ENCODE results near the gene SLN. TPM values are rescaled to one million over a fixed set of nuclear protein-coding genes. Genes with fewer than 3 reads are reported as not detected.

Gene SLN
- total and polyA plus RNA-seq, 2 donors (not counting 3 experiments of a cell fraction or from before 2014, with no cell fraction given) = 0.25 TPM; not detected in 1

DNA sequence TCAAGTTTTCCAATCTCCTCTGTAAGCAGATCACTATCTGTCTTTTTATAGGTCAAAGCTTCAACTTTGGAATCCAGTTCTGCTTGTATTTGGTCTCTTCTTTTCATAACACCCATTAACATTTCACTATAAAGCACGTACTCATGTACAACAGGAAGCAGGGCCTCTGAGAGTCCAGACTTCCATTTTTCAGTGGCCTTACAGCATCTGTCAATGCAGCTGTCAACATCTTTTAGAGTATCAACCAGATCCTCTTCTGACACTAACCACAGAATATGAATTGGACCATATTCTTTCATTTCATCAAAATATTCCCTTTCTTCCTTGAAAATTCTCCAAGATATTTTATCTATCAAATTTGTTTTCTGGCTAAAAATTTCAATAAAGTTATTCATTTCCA lies 24.7 kb upstream of the SLN start:
- H3K4me3 ChIP-seq (replicated peaks in 1 of 3; ENCODE audit: insufficient read depth in 1 of 3, low read depth in 1 of 3, low read length in 3 of 3) = no peak overlapping the region
- no peaks in the 10 kb centered on the region for H3K36me3 ChIP-seq (ENCODE audit: control insufficient read depth in 2 of 2, extremely low read depth in 1 of 2, insufficient read depth in 2 of 2, low read length in 2 of 2)
- DNase-seq (ENCODE audit: low read depth, low spot score) = no peak
- ChIA-PET CTCF (no interaction called here), POLR2A (interaction anchor here (0.6 kb wide), 1 partner anchor 39 kb away, joined by 3 read pairs; no protein-coding TSS in a partner anchor)
- no peaks in the 10 kb centered on the region for H3K9me1 ChIP-seq (replicated peaks; ENCODE audit: control insufficient read depth, extremely low read depth, insufficient read depth, low read length)
- no peaks in the 10 kb centered on the region for H4K20me1 ChIP-seq (replicated peaks; ENCODE audit: control insufficient read depth, extremely low read depth, insufficient read depth, low read length)
- intact Hi-C loops (cut with micrococcal nuclease) (no loop called here), dilution Hi-C loops (cut with MboI; ENCODE audit: extremely low pct_ligation_motif_present, low sequenced_read_pairs) (no loop called here)
- no peak for TF ChIP-seq MYC (IDR thresholded peaks at IDR 0.05; ENCODE audit: low read depth, low read length)
- no peaks in the 10 kb centered on the region for H3K4me1 ChIP-seq (ENCODE audit: control insufficient read depth, extremely low read depth, insufficient read depth, low read length)
- BruUV-seq (replicated peaks) = no TSS peak
- H3K4me2 ChIP-seq (ENCODE audit: insufficient read depth, low read length) = no peak overlapping the region
- peaks cover 0 to 10% of the 10 kb centered on the region in 2 experiments for H3K27me3 ChIP-seq (ENCODE audit: control insufficient read depth in 2 of 2, insufficient read depth in 2 of 2, low read length in 2 of 2)
- no peaks in the 10 kb centered on the region for H3K9me3 ChIP-seq (replicated peaks; ENCODE audit: control insufficient read depth, insufficient read depth, low read length)
- no peak overlapping the region for H3K27ac ChIP-seq (ENCODE audit: insufficient read depth, low read depth, low read length)
- no peak overlapping the region for H2AFZ ChIP-seq (ENCODE audit: low read depth, low read length)
- FAIRE-seq = no peak
- no peaks in the 10 kb centered on the region for H3K79me2 ChIP-seq (ENCODE audit: control insufficient read depth, insufficient read depth, low read length)
- H3K9ac ChIP-seq (replicated peaks; ENCODE audit: extremely low read depth, insufficient read depth, low read length) = no peak overlapping the region

DNA sequence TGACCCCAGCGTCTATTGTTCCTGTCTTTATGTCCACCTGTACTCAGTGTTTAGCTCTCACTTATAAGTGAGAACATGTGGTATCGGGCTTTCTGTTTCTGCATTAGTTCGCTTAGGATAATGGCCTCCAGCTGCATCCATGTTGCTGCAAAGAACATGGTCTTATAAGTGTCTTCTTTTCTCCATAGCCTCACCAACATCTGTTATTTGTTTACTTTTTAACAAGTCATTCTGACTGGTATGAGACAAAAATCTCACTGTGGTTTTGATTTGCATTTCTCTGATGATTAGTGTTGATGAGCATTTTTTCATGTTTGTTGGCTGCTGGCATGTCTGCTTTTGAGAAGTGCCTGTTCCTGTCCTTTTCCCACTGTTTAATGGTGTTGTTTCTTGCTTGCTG lies 21.7 kb upstream of the SLN start:
- dilution Hi-C loops (cut with MboI; ENCODE audit: extremely low pct_ligation_motif_present, low sequenced_read_pairs) = no loop called here
- no TSS peak for BruUV-seq (replicated peaks)
- no peak for FAIRE-seq

More for the DNA sequence above, 21.7 kb upstream of the SLN start:
- ChIA-PET CTCF (interaction anchor here (1.7 to 3.7 kb wide), 2 partner anchors 7 to 37 kb away, joined by 5 to 23 read pairs; no protein-coding TSS in a partner anchor), POLR2A (no interaction called here)
- Histone ChIP-seq H2AFZ (ENCODE audit: low read depth, low read length) (no peak overlapping the region), H4K20me1 (replicated peaks; ENCODE audit: control insufficient read depth, extremely low read depth, insufficient read depth, low read length) (no peaks in the 10 kb centered on the region), H3K9me3 (replicated peaks; ENCODE audit: control insufficient read depth, insufficient read depth, low read length) (no peaks in the 10 kb centered on the region), H3K9ac (replicated peaks; ENCODE audit: extremely low read depth, insufficient read depth, low read length) (no peak overlapping the region), H3K36me3 (ENCODE audit: control insufficient read depth in 2 of 2, extremely low read depth in 1 of 2, insufficient read depth in 2 of 2, low read length in 2 of 2) (no peaks in the 10 kb centered on the region), H3K27ac (ENCODE audit: insufficient read depth, low read depth, low read length) (no peak overlapping the region), H3K4me2 (ENCODE audit: insufficient read depth, low read length) (no peak overlapping the region), H3K4me3 (replicated peaks in 1 of 3; ENCODE audit: insufficient read depth in 1 of 3, low read depth in 1 of 3, low read length in 3 of 3) (no peak overlapping the region), H3K9me1 (replicated peaks; ENCODE audit: control insufficient read depth, extremely low read depth, insufficient read depth, low read length) (no peaks in the 10 kb centered on the region), H3K79me2 (ENCODE audit: control insufficient read depth, insufficient read depth, low read length) (no peaks in the 10 kb centered on the region), H3K4me1 (ENCODE audit: control insufficient read depth, extremely low read depth, insufficient read depth, low read length) (no peaks in the 10 kb centered on the region), H3K27me3 (ENCODE audit: control insufficient read depth in 2 of 2, insufficient read depth in 2 of 2, low read length in 2 of 2) (peaks cover 0 to 8% of the 10 kb centered on the region in 2 experiments)
- TF ChIP-seq JUN (IDR thresholded peaks at IDR 0.05; ENCODE audit: borderline replicate concordance, insufficient read depth, insufficient read length, low read depth) (no peak), EZH2 (IDR thresholded peaks at IDR 0.05; ENCODE audit: borderline replicate concordance, low read depth, low read length, severe bottlenecking) (no peak), POLR2A (IDR thresholded peaks at IDR 0.05; ENCODE audit: low read depth, low read length) (no peak), MAX (IDR thresholded peaks at IDR 0.05; ENCODE audit: insufficient read depth, insufficient read length) (no peak), MYC (IDR thresholded peaks at IDR 0.05; ENCODE audit: low read depth, low read length) (no peak), FOS (IDR thresholded peaks at IDR 0.05; ENCODE audit: borderline replicate concordance, insufficient read depth, low read length) (no peak), CTCF (IDR thresholded peaks at IDR 0.05; ENCODE audit: extremely low read depth in 1 of 2, insufficient read depth in 1 of 2, low read depth in 1 of 2, low read length in 2 of 2) (no peak), GATA2 (IDR thresholded peaks at IDR 0.05; ENCODE audit: insufficient read depth, insufficient read length, low read depth, low read length) (no peak), POLR2AphosphoS5 (IDR thresholded peaks at IDR 0.05; ENCODE audit: insufficient read depth, low read depth, low read length) (no peak)
- intact Hi-C loops (cut with micrococcal nuclease) = no loop called here
- no peak for DNase-seq (ENCODE audit: low read depth, low spot score)

All from endothelial cell of umbilical vein (primary cell).